SU-DHL-6 (cell line): ENCODE data around the gene ZNF527.
A peak's percentile ranks its signal among the peaks of the same experiment; 100 is the strongest.
"Not testable (repeated sequence)": the region's sequence is repeated elsewhere in the genome, so short reads cannot be mapped to it uniquely, and the experiment has no call there.

Experiments used
- H2AFZ ChIP-seq: fragments of 200-600 bp; sonication (generic); 2 replicates; pipeline ENCODE4 v1.6.1; 2014; ENCODE audit warnings: low read depth, mild to moderate bottlenecking, moderate library complexity, mixed read lengths, antibody characterized with exemption, low read length; ENCODE audit not compliant: severe bottlenecking
- H3F3A ChIP-seq: fragments of 200-600 bp; shearing (Covaris generic); 2 replicates; pipeline ENCODE4 v1.6.0; 2016; ENCODE audit warnings: antibody characterized with exemption, mild to moderate bottlenecking; ENCODE audit not compliant: insufficient read depth
- H3K27ac ChIP-seq: fragments of 200-600 bp; sonication (generic); 2 replicates; pipeline ENCODE4 v1.5.1; 2016; ENCODE audit warnings: low read depth, mild to moderate bottlenecking, low read length, moderate library complexity, mixed read lengths
- H3K27me3 ChIP-seq: fragments of 200-600 bp; sonication (generic), shearing (Covaris generic); 2 replicates; pipeline ENCODE4 v1.6.0; 2014; ENCODE audit warnings: mild to moderate bottlenecking, low read length
- H3K36me3 ChIP-seq: fragments of 200-600 bp; sonication (generic); 2 replicates; pipeline ENCODE4 v1.6.1; 2014; ENCODE audit warnings: mild to moderate bottlenecking, low read length, mixed read lengths
- H3K4me2 ChIP-seq: fragments of 300-600, 200-600 bp; shearing (Covaris generic), sonication (generic); 2 replicates; pipeline ENCODE4 v1.6.0; 2014; ENCODE audit warnings: low read length, low read depth, mild to moderate bottlenecking; ENCODE audit not compliant: poor library complexity, severe bottlenecking
- H3K4me3 ChIP-seq: fragments of 200-600 bp; sonication (generic); 2 replicates; pipeline ENCODE4 v1.5.1; 2014; ENCODE audit warnings: antibody characterized with exemption, low read length, mild to moderate bottlenecking, mixed read lengths; ENCODE audit not compliant: insufficient read depth, poor library complexity, severe bottlenecking
- H3K79me2 ChIP-seq: fragments of 200-600 bp; sonication (generic); 2 replicates; pipeline ENCODE4 v1.6.1; 2014; ENCODE audit warnings: mild to moderate bottlenecking, low read length, moderate library complexity; ENCODE audit not compliant: insufficient read depth
- H3K9ac ChIP-seq: fragments of 200-600 bp; sonication (generic); 2 replicates; pipeline ENCODE4 v1.7.0; 2014; ENCODE audit warnings: mild to moderate bottlenecking, low read length
- H3K9me2 ChIP-seq: fragments of 200-600 bp; sonication (generic); replicated peaks from 2 replicates; pipeline ENCODE4 v1.6.1; 2014; ENCODE audit warnings: low read length; ENCODE audit not compliant: insufficient read depth
- H3K9me3 ChIP-seq: fragments of 200-600 bp; sonication (generic); 2 replicates; pipeline ENCODE4 v1.6.1; 2014; ENCODE audit warnings: low read length, mixed read lengths; ENCODE audit not compliant: insufficient read depth
- H4K20me1 ChIP-seq: fragments of 200-600 bp; sonication (generic); 2 replicates; pipeline ENCODE4 v1.6.1; 2014; ENCODE audit warnings: low read depth, mild to moderate bottlenecking, antibody characterized with exemption, low read length, moderate library complexity, mixed read lengths
- CTCF ChIP-seq: fragments of 200-600 bp; sonication (generic); IDR thresholded peaks from one replicate; pipeline ENCODE4 v1.5.1; 2017; ENCODE audit warnings: antibody characterized with exemption, mild to moderate bottlenecking, low read length, moderate library complexity; ENCODE audit not compliant: insufficient read depth, poor library complexity, severe bottlenecking
- EZH2phosphoT487 ChIP-seq: fragments of 200-600 bp; sonication (generic), shearing (Covaris generic); conservative IDR thresholded peaks from 2 replicates; pipeline ENCODE4 v1.6.1; 2018; ENCODE audit warnings: mild to moderate bottlenecking, antibody characterized with exemption, low read length, moderate library complexity, mixed read lengths

ZNF527 gene

GRCh38 chr19:37361994-37362393 lies 8.9 kb upstream of the ZNF527 start:
- Histone ChIP-seq H3K27ac (no peak overlapping the region), H3K9me3 (peaks cover 43% of the 10 kb centered on the region; the same call in 1 of the 2 replicates), H3K79me2 (no peaks in the 10 kb centered on the region), H3F3A (no peaks in the 10 kb centered on the region), H3K4me2 (no peak overlapping the region), H3K9me2 (no peaks in the 10 kb centered on the region), H3K4me3 (no peak overlapping the region), H4K20me1 (no peaks in the 10 kb centered on the region), H3K36me3 (peaks cover 55% of the 10 kb centered on the region), H2AFZ (no peak overlapping the region), H3K9ac (no peak overlapping the region), H3K27me3 (no peaks in the 10 kb centered on the region)
- TF ChIP-seq EZH2phosphoT487 (no peak), CTCF (no peak)

- no peak overlapping the region for H3K4me2 ChIP-seq
- peaks cover 38% of the 10 kb centered on the region; the same call in 1 of the 2 replicates for H3K9me3 ChIP-seq
- H3K4me3 ChIP-seq, result no peak overlapping the region
- H3K36me3 ChIP-seq, result peaks cover 50% of the 10 kb centered on the region
- H4K20me1 ChIP-seq, result no peaks in the 10 kb centered on the region
- H3K27ac ChIP-seq, result no peak overlapping the region
- H3K9me2 ChIP-seq, result no peaks in the 10 kb centered on the region
- no peaks in the 10 kb centered on the region for H3K79me2 ChIP-seq
- no peak overlapping the region for H3K9ac ChIP-seq
- H3F3A ChIP-seq, result no peaks in the 10 kb centered on the region
- TF ChIP-seq CTCF (no peak), EZH2phosphoT487 (no peak)
- H3K27me3 ChIP-seq, result no peaks in the 10 kb centered on the region
- no peak overlapping the region for H2AFZ ChIP-seq
Observed at GRCh38 chr19:37362733-37363132, 8.2 kb upstream of the ZNF527 start.

GRCh38 chr19:37370386-37370879 lies 466 bp upstream of the ZNF527 start:
- H3K79me2 ChIP-seq, H3F3A ChIP-seq, H3K9me2 ChIP-seq, H3K9me3 ChIP-seq, H3K27me3 ChIP-seq, H4K20me1 ChIP-seq: not testable (repeated sequence)
- Histone ChIP-seq H3K36me3 (peaks cover 21% of the 10 kb centered on the region), H3K27ac (peak overlapping the region; percentile 46), H3K4me2 (peak overlapping the region; percentile 89), H3K9ac (peak overlapping the region; percentile 76), H3K4me3 (peak overlapping the region; percentile 72), H2AFZ (peak overlapping the region; percentile 79)

- H3K4me3 ChIP-seq, result no peak overlapping the region
- H3K9me3 ChIP-seq, result peaks cover 57% of the 10 kb centered on the region; the same call in 1 of the 2 replicates
- H2AFZ ChIP-seq, result no peak overlapping the region
- H3K27me3 ChIP-seq, result no peaks in the 10 kb centered on the region
- H3K79me2 ChIP-seq, result no peaks in the 10 kb centered on the region
- no peak overlapping the region for H3K9ac ChIP-seq
- no peak for TF ChIP-seq EZH2phosphoT487
- no peak for TF ChIP-seq CTCF
- no peaks in the 10 kb centered on the region for H4K20me1 ChIP-seq
- H3K9me2 ChIP-seq, result no peaks in the 10 kb centered on the region
- no peak overlapping the region for H3K4me2 ChIP-seq
- no peaks in the 10 kb centered on the region for H3F3A ChIP-seq
- peaks cover 56% of the 10 kb centered on the region for H3K36me3 ChIP-seq
- no peak overlapping the region for H3K27ac ChIP-seq
Observed at GRCh38 chr19:37389234-37389633, 18.3 kb downstream of the ZNF527 start.

- H3F3A ChIP-seq, H4K20me1 ChIP-seq, H3K79me2 ChIP-seq, H3K4me3 ChIP-seq, H3K27me3 ChIP-seq, H3K4me2 ChIP-seq, H3K9ac ChIP-seq, H3K27ac ChIP-seq, H2AFZ ChIP-seq, H3K9me2 ChIP-seq: not testable (repeated sequence)
- peaks cover 34% of the 10 kb centered on the region for H3K36me3 ChIP-seq
- H3K9me3 ChIP-seq, result peaks cover 52% of the 10 kb centered on the region; the same call in 1 of the 2 replicates
Observed at GRCh38 chr19:37391399-37391798, 20.5 kb downstream of the ZNF527 start.
